Inflammatory macrophage (primary cell): Measurements from ENCODE around the gene WASHC4.
"Not testable (repeated sequence)": the region's sequence is repeated elsewhere in the genome, so short reads cannot be mapped to it uniquely, and the experiment has no call there.

Experiments used
- DNase-seq, 2 donors: peaks; one replicate each; pipeline ENCODE4 v3.0.0-alpha.2; 2020 to 2022

The WASHC4 gene

DNA sequence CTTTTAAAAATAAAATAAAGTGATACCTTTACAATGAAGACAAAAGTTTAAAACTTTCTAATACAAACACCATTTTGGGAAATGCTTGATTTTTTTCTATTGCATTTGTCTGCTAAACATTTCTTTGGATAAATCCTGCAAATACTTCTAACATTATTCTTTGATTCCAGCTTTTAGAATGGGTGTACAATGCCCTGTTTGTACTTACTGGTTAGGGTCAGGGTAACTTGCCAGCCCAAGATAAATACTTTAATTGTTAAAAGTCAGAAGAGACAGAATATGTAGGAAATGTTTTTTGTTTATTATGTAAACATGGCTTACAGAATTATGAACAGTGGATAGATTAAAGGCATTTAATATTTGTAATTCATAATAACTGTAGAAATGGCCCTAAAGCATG, 60.5 kb downstream of the WASHC4 start:
- no peak for DNase-seq

DNA sequence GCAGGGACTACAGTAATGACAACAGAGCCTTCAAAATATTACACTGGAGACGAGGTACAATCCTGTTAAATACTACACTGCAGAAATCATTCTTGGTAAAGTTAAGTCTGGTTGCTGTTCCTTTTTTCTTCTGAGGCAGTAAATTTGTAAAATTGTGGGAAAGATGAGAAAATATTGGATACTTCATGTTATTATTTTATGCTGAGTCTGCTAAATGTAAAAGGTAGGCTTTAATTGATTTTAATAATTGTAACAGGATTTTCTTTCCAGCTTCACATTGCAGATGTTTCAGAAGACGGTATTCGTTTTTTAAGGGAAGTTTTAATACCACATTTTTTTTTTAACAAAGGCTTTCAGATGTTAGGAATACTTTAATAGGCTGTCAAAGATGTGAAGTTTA, 62.6 kb downstream of the WASHC4 start:
- no peak for DNase-seq

DNA sequence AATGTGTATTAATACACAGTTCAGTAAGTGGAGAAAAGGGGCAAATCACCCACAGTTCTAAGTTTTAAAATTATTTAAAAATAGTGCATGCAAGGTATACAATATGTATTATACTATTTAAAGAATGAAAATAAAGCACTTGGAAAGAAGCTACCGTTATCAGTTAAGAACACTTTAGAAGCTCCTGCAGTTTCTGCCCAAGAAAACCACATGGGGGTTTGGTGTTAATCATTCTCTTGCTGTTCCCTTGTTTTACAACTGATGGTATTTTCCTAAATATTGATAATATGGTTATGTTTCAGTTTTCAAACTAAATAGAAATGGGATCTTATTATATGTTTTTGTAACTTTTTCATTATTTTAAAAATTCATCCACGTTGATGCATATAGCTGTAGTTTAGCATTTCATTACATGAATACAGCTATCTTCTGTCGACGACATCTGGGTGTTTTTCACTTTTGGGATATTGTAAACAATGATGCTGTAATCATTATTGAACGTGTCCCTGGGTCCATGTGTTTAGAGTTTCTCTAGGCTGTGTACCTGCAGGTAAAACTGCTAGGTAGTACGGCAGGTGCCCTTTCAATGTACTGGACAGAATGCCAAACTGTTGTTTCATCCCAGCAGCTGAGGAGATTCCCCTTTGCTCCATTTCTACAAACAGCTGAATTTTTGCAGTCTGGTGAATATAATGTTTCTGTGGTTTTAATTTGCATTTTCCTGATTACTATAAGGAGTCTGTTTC, 64.3 kb downstream of the WASHC4 start:
- DNase-seq = no peak

DNA sequence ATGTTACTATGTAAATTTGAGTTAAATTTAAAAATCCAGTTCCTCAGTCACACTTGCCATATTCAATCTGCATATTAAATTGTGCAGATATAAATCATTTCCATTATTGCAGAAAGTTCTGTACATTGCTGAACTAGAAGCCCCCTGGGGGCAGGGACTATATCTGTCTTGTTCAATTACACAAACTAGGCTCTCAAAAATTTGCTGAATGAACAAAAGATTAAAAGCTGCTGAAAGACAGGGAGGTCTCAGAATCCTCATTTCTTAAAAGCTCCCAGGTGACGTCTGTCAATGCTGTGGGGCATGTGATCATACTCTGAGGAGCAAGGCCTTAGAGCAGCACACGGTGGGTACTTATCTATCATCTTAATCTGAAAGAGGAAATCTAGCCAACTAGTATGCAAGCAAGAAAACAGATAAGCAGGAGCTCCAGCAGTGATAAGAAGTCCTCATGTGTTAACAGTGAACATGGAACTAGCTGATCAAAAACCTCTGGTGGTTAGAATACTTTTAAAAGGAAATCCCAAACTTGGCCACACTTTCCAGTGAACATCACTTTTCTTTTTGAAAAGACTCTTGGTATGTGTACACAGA, 68.0 kb downstream of the WASHC4 start:
- no peak for DNase-seq

DNA sequence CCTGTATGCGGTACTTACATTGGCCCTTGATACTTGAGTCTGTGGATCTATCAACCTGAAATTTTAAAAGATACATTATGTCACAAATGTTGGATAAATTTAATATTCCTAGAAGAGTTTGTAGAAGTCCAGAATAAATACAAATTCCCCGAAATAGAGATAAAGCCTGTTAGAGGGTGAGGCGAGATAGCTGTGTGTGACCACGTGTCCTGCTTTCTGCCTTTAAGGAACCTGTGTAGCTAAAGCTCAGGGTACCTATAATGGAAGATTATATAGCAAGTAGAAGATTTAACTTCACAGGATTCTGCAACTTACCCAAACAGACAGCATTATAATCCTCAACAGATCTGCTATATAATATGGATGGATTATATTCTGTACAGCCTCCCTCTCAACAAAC, 69.7 kb downstream of the WASHC4 start:
- no peak for DNase-seq

DNA sequence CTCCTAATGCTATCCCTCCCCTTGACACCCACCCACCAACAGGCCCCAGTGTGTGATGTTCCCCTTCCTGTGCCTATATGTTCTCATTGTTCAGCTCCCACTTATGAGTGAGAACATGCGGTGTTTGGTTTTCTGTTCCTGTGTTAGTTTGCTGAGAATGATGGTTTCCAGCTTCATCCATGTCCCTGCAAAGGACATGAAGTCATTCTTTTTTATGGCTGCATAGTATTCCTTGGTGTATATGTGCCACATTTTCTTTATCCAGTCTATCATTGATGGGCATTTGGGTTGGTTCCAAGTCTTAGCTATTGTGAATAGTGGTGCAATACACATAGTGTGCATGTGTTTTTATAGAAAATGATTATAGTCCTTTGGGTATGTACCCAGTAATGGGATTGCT, 71.6 kb downstream of the WASHC4 start:
- not testable (repeated sequence) for DNase-seq

DNA sequence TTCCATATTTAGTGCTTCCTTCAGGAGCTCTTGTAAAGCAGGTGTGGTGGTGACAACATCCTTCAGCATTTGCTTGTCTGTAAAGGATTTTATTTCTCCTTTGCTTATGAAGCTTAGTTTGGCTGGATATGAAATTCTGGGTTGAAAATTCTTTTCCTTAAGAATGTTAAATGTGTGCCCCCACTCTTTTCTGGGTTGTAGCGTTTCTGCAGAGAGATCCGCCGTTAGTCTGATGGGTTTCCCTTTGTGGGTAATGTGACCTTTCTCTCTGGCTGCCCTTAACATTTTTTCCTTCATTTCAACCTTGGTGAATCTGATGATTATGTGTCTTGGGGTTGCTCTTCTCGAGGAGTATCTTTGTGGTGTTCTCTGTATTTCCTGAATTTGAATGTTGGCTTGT, 75.9 kb downstream of the WASHC4 start:
- DNase-seq = not testable (repeated sequence)

DNA sequence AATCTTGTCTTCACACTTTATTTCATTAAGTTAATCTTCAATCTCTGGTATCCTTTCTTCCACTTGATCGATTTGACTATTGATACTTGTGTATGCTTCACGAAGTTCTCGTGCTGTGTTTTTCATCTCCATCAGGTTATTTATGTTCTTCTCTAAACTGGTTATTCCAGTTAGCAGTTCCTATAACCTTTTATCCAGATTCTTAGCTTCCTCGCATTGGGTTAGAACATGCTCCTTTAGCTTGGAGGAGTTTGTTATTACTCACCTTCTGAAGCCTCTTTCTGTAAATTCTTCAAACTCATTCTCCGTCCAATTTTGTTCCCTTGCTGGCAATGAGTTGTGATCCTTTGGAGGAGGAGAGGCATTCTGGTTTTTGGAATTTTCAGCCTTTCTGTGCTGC, 76.4 kb downstream of the WASHC4 start:
- not testable (repeated sequence) for DNase-seq

DNA sequence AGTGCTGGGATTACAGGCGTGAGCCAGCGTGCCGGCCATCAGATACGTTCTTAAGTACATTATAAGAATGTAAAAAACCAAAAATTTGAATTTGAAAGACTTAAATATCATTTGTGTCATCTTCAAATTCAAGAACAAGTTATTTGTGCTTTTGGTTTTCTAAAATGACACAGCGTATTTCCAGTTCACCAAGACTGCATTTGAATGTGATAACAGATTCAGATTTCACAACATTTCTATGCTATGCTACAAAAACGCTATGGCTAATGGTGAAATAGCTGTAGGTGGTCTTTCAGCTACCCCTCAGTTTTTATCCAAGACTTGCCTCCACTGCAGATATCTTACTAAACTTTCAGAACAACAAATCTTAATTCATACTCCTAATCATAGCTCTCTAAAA, 81.8 kb downstream of the WASHC4 start:
- DNase-seq = no peak

DNA sequence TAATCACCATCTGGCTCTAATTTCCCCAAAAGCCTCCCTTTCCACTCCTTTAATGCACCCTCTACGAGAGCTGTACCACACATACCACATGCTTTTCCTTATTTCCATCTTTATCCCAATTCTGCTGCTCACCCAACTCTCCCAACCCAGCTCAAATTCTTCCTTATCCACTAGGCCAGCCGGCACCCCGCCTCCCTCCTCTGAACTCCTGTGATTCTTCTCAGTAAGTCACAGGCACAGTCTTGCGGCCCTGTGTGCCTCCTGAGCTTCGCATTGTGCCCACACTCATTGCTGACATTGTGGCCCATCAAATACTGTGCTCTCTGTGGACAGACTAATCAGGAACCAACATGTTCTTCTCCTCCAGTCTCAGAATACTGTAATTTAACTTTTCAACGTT, 83.0 kb downstream of the WASHC4 start:
- DNase-seq = no peak

DNA sequence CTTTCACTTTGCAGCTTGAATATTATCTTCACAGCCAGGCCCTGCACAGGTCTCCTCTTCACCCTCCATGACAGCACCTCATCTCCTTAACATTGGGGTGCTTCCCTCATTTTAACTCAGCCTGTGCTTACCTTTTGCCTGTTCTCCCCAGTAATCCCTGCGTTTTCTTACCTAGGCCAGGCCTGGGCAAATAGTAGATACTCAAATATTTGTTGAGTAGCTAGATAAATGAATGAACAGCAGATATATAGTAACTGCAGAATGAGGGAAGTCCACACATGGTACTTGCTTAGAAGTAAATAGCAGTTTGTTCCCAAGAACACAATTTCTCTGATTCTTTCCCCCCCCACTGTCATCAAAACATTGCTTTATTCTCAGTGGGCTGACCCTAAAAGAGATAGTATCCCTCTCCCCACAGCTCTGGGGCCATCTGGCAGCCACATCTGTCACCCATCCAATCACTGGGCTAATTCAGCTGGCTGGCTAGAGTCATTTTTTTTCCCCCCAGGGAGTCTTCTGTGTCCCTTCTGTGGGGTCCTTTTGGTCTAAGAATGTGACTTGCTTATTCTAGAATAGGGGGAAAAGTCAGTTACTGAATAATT, 85.2 kb downstream of the WASHC4 start:
- DNase-seq = no peak

DNA sequence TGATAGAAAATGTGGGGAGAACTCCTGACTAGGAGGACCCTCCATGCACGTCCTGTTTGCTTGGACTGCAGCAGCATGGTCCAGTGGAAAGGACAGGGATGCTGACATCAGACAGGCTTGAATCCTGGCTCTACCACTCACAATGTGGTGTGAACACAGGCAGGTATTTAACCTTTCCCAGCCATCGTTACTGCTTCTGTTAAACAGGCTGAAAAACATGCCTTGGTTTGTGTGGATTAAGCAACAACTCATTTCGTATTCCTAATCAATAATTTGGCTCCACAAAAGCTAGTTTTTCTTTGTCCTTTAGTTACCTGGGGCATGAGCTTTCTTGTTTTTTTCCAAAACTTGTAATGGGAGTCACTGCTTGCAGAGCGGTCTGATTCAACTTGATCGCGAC, 87.4 kb downstream of the WASHC4 start:
- no peak for DNase-seq

DNA sequence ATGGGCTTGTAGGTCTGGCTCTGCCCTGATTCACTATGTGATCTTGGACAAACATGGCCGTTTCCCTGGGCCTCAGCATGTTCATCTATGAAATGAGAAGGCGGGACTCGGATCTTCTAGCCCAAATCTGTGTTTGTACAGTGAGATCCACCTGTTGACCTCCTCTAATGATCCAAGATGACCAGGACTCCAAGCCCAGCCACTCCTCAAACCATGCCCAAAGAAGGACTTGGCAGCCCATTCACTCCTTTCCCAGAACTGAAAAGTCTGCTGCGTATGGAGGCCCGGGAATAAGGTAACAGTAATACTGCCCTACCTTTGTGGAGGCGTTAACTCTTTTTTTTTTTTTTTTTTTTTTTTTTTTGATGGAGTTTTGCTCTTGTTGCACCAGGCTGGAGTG, 88.6 kb downstream of the WASHC4 start:
- no peak for DNase-seq

DNA sequence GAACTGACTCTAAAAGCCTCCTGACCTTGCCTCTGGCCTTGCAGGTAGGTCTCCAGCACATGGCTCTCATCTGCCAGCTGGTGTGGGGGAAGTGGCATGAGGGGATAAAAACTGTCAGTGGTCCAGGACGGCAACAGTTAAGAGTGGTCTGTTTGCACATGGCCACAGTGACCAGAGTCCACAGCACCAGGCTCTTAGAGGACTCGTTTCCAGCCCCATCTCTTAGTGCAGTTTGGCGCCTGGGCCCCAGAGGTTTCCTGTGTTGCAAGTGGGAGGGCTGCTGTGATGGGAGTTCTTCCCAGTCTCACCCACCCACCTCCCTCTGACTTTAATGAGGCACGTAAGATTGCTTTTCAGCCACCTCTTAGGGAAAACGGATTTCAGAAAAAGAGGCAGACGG, 91.4 kb downstream of the WASHC4 start:
- DNase-seq = no peak

DNA sequence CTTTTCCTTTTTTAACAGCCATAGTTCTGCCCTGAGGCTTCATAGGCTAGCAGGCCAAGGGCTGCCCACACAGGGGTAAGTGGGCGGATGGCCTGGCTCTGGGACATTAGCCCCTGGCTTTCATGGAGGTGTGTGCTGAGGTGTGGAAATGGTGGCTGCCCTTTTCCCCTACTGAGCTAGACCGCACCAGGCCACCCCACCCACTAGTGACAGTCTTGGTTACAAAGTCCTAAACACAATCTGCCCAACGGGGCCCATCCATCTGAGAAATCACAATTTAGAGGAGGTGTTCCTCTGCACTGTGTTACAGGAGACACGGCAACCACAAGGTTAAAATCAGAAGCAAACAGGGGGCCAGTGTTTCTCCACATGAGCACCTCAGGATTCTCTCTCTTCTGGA, 92.9 kb downstream of the WASHC4 start:
- DNase-seq = no peak

DNA sequence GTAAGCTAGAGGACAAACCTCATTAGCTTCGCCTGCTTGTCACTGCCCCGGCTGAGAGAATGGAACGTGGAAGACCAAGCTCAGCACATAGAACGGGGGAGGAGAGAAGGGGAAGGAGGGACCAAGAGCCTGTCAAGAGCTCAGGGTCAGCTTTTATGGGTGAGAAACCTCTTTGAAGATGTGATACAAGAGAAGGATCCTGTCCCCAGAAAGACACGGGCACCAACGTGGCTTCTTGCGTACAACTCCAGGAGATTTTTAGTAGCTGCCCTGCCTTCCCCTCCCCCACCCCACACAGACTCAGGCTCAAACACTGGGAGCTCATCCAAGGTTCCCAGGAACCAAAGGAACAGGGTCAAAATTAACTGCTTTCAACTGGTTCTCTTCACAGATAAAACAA, 93.8 kb downstream of the WASHC4 start:
- DNase-seq = no peak

DNA sequence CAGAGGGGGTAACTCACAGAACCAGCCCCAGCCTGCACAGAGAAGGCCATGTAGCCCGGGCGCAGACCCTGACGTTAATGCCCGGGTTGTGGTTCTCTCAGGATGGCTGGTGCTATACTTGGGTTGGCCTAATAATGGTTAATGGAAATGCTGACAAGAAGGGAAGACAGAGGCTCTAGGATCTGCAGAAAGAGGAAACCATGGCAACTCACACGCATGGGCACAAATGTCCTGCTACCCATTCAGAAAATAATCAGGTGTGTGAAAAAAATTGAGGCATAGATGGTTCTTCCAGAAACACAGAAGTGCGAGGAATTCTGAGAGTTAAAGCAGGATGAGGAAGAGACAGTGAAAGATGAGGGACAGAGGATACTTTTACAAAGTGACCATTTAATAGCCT, 94.7 kb downstream of the WASHC4 start:
- no peak for DNase-seq

DNA sequence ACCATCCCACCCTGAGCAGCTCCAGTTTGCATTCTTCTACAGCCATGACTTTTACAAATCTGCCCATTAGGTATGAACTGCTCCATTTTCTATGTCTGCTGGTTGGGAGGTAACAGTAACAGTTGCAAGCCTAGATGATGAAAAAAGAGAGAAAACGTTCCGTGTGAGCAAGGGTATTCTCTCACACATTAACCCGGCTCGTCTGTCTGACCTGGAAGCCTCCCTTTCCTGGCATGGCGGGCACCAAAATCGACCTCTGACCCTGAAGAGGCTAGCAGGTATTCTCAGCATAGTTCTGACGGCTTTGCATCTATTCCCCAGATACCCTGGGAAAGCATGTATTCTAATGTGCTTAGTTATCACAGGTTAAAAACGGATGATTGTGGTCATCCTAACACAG, 96.6 kb downstream of the WASHC4 start:
- no peak for DNase-seq

DNA sequence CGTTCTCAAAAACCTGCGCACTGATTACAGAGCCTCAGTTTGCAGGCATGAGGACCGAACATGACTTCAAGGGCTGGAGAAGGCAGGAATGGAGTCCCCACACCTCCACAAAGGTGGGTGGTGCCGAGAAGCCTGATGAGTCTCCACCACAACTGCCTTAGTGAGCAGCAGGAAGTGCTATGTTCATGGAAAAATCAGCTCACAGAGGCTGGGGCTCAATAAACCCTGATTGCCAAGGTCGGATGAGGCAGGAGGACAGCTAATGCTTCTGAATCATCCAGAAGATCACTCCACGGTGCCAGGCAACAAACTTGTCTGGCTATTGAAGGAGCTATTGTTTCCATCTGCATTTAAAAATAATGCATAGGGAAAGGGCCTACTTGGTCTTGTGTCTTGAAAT, 97.4 kb downstream of the WASHC4 start:
- no peak for DNase-seq

DNA sequence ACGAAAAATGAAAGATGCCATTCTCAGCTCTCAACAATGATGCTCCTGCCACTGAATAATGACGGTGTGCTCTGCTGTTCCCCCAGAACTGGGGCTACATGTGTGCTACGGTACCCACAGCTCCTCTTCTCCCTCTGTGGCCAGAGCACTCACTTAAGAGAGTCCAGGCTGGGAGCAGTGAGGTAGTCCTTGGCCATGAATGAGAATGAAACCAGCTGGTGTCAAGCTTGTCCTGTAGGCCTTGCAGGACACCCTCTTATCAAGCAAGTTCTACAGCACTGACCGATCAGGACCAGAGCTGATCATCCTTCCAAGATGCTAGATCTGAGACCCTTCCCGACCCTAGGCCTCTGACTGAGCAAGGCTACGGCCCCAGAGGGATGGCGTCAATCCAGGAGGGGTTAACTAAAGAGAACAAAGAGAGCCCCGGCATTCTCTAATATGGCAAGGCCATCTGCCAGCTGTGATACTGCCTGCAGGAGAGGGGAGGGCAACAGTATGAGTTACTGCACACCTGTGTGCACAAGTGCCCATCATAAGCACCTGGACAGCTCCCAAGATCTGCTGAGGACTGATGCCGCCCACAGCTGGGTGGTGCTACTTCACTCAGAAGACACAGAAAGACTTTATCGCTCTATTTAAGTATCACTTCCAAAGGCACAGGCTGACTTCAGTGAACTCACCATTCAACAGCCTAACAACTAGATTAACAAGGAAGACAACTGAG, 98.0 kb downstream of the WASHC4 start:
- DNase-seq = no peak

DNA sequence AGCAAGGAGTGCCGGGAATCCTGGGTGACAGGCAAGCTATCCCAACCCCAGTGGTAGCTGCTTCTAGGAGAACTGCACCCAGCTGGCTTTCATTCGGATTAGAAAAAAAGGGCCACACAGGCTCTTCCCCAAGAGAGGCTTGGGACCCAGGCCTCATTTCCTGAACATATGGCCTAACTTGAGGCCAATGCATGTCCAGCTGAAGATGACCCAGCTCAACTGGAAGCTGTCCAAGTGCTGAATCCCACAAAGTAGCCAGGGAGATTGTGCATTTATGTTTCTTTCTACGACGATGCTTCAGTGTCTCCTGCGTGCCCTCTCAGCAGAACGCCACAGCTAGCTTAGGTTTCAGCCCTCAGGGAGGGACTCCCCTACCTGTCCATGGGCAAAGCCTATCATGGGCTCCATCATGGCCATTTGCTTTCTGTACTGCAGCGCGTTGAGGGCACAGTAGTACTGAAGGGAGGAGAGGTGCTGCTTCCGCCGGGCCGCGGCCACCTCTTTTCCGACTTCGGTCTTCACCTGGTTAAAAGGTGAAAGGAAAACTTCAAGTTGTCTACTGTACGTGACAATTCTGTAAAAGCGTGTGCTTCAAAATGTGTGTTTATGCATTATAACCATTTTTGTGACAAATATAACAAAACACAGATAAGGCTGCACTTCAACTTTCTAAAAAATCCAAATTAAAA, 99.3 kb downstream of the WASHC4 start:
- no peak for DNase-seq

DNA sequence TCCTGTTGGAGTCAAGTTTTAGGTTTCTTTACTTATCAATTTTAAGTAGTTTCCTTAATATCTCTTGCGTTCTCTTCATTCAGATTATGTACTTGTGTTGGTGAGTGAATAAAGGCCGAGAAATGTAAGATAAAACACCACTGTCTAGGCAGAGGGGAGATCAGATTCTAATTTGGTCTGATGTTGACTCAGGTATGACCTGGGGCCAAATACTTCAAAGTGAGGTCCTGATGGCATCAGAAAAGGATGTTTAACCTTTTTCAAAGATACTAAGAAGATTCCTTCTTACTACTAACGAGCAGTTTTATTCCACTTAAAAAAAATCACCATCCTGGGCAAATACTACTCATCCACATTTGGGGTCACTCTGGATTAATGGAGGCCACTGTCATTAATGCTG, 101.6 kb downstream of the WASHC4 start:
- no peak for DNase-seq

DNA sequence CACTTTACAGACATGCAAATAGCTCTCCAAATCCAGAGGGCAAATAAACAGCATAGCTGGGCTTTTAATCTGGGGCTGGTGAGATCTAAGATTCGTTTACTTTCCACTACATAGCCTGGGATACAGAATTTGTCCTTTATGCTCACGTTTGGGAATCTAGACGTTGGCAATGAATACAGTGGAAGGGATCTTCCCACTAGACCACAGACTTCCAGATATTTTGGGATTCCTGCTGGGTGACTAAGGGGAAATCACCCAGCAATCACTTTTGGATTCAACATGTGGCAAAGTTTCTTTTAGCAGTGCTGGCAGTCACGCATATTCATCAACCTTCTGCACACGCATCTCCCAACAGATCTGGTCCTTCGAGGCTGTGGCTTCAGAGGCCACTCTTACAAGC, 104.9 kb downstream of the WASHC4 start:
- no peak for DNase-seq
